Body of pancreas (tissue), 4 donors: ENCODE measurements around the gene FOXP1.

Source experiments
- POLR2A ChIP-seq, 3 donors: fragments of 450-650 bp; IDR thresholded peaks; one replicate each; pipeline ENCODE4 v1.6.1; 2016; ENCODE audit warnings: antibody characterized with exemption in 3 of 3, mild to moderate bottlenecking in 2 of 3
- TF ChIP-seq, protein P1 (sequence below), 7 experiments: fragments of 450-650 bp in 4 of 7; fragments of 200-600 bp in 3 of 7; sonication (generic) in 3 of 7; IDR thresholded peaks; one replicate each; pipeline ENCODE4 v1.5.1; 2016 to 2019; ENCODE audit warnings: antibody characterized with exemption in 7 of 7

DNA sequence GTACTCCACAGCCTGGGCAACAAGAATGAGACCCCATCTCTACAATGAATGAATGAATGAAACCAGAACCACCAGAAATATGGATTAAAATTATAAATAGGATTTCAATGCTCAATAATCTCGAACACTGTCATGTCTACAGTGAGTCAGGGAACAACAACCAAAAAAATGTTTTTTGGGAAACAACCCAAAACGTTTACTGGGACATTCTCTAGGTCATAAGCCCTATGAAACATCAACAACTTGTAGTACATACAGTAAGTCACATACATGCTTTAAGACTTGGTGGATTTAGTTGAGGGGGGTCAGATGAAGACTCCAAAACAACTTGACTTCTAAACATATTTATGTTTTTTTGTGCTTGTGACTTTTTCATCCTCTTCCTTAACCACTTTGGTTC lies 511.2 kb downstream of the FOXP1 start:
- TF ChIP-seq, protein P1, sequence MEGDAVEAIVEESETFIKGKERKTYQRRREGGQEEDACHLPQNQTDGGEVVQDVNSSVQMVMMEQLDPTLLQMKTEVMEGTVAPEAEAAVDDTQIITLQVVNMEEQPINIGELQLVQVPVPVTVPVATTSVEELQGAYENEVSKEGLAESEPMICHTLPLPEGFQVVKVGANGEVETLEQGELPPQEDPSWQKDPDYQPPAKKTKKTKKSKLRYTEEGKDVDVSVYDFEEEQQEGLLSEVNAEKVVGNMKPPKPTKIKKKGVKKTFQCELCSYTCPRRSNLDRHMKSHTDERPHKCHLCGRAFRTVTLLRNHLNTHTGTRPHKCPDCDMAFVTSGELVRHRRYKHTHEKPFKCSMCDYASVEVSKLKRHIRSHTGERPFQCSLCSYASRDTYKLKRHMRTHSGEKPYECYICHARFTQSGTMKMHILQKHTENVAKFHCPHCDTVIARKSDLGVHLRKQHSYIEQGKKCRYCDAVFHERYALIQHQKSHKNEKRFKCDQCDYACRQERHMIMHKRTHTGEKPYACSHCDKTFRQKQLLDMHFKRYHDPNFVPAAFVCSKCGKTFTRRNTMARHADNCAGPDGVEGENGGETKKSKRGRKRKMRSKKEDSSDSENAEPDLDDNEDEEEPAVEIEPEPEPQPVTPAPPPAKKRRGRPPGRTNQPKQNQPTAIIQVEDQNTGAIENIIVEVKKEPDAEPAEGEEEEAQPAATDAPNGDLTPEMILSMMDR (IDR thresholded peaks at IDR 0.05), result no peak
- no peak for TF ChIP-seq POLR2A (IDR thresholded peaks at IDR 0.05)
